Measurements from ENCODE around the gene SEC31B.

The SEC31B gene

DNA sequence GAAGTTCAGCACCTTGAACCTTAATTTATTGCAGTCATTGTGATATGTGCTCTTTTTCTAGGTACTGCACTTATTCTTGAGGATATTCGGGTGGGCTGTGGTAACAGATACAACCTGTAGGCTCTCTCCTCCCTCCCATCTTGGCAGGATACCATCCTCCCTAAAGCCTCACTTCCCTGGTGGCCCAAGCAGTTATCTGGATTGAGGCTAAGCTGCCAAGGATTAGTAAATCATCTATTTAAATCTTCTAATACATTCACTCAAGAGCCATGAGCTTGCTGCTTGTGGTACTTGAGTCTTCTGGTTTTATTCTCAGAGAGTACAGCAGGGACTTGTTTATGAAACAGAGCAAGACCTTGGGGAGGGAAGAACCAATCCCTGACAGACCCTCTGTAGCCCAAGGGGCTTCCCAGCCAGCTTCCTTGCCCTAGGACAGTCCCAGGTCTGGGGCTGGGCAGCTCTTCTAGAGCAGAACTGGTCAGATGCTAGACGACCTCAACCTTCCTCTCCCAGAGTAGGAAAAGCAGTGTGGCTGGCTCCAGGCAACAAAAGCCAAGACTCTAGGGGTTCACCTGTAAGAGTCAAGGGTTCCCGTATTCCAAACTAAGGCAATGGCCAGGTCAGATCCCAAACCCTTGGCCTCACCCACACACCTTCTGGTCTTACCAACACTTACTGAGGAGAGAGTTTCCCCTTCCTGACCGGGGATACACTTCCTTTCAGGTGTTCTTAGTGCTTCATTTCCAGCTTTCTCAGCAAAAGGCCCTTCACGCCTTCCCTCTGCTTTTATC lies 35.6 kb downstream of the SEC31B start:
- H3K36me3 ChIP-seq = no peaks in the 10 kb centered on the region; the same call in 1 of the 2 replicates
- H3K27ac ChIP-seq = no peak overlapping the region
- no peaks in the 10 kb centered on the region for H3K9me3 ChIP-seq (ENCODE audit: severe bottlenecking)
- H3K27me3 ChIP-seq (ENCODE audit: insufficient read depth, low read depth, severe bottlenecking) = peaks cover 44% of the 10 kb centered on the region
- H3K4me3 ChIP-seq (ENCODE audit: low read depth, low read length) = no peak overlapping the region
- TF ChIP-seq, protein P1, sequence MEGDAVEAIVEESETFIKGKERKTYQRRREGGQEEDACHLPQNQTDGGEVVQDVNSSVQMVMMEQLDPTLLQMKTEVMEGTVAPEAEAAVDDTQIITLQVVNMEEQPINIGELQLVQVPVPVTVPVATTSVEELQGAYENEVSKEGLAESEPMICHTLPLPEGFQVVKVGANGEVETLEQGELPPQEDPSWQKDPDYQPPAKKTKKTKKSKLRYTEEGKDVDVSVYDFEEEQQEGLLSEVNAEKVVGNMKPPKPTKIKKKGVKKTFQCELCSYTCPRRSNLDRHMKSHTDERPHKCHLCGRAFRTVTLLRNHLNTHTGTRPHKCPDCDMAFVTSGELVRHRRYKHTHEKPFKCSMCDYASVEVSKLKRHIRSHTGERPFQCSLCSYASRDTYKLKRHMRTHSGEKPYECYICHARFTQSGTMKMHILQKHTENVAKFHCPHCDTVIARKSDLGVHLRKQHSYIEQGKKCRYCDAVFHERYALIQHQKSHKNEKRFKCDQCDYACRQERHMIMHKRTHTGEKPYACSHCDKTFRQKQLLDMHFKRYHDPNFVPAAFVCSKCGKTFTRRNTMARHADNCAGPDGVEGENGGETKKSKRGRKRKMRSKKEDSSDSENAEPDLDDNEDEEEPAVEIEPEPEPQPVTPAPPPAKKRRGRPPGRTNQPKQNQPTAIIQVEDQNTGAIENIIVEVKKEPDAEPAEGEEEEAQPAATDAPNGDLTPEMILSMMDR (IDR thresholded peaks at IDR 0.05; ENCODE audit: low read depth, low read length) = no peak
- DNase-seq = peak; percentile 59

DNA sequence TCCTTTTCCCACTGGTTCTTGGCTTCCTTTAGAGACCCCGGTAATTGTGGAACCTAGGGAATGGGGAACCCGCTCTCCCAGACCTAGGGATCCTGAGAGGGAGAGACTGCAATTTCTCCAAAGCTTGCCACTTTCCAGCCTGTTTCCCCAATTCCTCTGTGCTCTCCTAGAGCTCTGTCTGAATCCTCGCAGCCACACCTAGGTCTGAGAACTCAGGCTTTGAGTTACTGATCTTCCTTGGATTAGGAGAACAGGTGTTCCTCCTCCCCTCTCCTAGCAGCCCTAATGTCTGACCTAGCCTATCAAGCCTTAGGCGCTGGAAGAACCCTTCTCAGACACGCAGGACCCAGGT lies 36.9 kb downstream of the SEC31B start:
- peak; percentile 15 for DNase-seq
- Histone ChIP-seq H3K27ac (no peak overlapping the region), H3K27me3 (ENCODE audit: insufficient read depth, low read depth, severe bottlenecking) (peaks cover 46% of the 10 kb centered on the region), H3K4me3 (ENCODE audit: low read depth, low read length) (no peak overlapping the region), H3K9me3 (ENCODE audit: severe bottlenecking) (no peaks in the 10 kb centered on the region), H3K36me3 (no peaks in the 10 kb centered on the region; the same call in 1 of the 2 replicates)
- TF ChIP-seq, protein P1 (IDR thresholded peaks at IDR 0.05; ENCODE audit: low read depth, low read length) = no peak

DNA sequence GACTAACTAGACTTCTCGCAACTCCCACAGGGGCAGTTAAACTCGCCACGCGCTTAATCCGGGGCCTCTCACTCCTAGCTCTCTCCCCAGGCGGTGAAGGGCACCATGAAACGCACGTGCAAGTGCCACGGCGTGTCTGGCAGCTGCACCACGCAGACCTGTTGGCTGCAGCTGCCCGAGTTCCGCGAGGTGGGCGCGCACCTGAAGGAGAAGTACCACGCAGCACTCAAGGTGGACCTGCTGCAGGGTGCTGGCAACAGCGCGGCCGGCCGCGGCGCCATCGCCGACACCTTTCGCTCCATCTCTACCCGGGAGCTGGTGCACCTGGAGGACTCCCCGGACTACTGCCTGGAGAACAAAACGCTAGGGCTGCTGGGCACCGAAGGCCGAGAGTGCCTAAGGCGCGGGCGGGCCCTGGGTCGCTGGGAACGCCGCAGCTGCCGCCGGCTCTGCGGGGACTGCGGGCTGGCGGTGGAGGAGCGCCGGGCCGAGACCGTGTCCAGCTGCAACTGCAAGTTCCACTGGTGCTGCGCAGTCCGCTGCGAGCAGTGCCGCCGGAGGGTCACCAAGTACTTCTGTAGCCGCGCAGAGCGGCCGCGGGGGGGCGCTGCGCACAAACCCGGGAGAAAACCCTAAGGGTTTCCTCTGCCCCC lies 37.4 kb downstream of the SEC31B start:
- no peaks in the 10 kb centered on the region for H3K9me3 ChIP-seq (ENCODE audit: severe bottlenecking)
- H3K27ac ChIP-seq = no peak overlapping the region
- peak overlapping the region; percentile 50 for H3K4me3 ChIP-seq (ENCODE audit: low read depth, low read length)
- peak; percentile 66 for DNase-seq
- TF ChIP-seq, protein P1 (IDR thresholded peaks at IDR 0.05; ENCODE audit: low read depth, low read length) = peak; percentile 88
- H3K36me3 ChIP-seq = no peaks in the 10 kb centered on the region; the same call in 1 of the 2 replicates
- peaks cover 46% of the 10 kb centered on the region for H3K27me3 ChIP-seq (ENCODE audit: insufficient read depth, low read depth, severe bottlenecking)

DNA sequence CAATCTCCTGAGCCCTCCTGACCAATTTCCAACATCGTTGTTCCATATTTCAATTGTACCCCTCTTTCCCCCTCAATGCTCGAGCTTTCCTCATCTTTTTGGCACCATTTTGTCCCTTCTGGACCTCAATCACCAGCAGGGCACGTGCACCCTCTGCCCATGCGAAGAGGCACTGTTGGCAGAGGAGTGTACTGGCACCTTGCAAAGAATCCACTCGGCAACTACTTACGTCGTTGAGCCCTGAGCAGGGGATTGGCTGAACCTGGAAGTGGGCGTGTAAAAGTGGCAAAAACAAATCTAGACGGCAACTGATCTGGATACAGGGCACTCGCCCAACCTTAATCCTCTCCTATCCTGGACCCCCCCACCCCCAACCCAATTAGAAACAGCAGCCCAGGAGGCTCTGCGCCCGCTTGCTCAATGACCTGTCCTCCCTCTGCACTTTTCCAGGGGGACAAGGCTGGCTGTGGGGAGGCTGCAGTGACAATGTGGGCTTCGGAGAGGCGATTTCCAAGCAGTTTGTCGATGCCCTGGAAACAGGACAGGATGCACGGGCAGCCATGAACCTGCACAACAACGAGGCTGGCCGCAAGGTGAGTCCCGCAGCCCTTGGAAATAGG lies 38.1 kb downstream of the SEC31B start:
- Histone ChIP-seq H3K9me3 (ENCODE audit: severe bottlenecking) (no peaks in the 10 kb centered on the region), H3K27me3 (ENCODE audit: insufficient read depth, low read depth, severe bottlenecking) (peaks cover 46% of the 10 kb centered on the region)
- DNase-seq = peak; percentile 78

DNA sequence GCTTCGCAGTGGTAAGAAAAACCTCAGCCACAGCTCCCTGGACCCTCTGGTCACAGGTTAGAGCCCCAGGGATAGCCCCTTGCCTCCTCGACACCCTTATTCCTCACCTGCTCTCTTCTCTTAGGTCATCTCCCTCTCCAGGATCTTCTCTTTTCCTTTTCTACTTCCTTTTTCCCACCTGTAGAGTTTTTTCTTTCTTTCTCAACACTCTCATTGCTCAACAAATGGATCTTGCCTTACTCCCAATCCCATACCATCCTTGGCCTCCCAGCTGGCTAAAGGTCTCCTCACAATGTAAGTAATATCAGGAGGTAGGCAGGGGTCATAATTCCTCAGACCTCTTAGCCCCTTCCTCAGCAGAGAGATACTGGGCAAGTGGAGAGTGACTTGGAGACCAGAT lies 39.7 kb downstream of the SEC31B start:
- no peak overlapping the region for H3K27ac ChIP-seq
- no peak overlapping the region for H3K4me3 ChIP-seq (ENCODE audit: low read depth, low read length)
- TF ChIP-seq, protein P1 (IDR thresholded peaks at IDR 0.05; ENCODE audit: low read depth, low read length) = no peak
- no peaks in the 10 kb centered on the region; the same call in 1 of the 2 replicates for H3K36me3 ChIP-seq
- H3K27me3 ChIP-seq (ENCODE audit: insufficient read depth, low read depth, severe bottlenecking) = peaks cover 46% of the 10 kb centered on the region
- no peaks in the 10 kb centered on the region for H3K9me3 ChIP-seq (ENCODE audit: severe bottlenecking)
- DNase-seq = no peak

More for the DNA sequence above, 38.1 kb downstream of the SEC31B start:
- TF ChIP-seq, protein P1 (IDR thresholded peaks at IDR 0.05; ENCODE audit: low read depth, low read length) = no peak
- Histone ChIP-seq H3K4me3 (ENCODE audit: low read depth, low read length) (peak overlapping the region; percentile 50), H3K27ac (no peak overlapping the region), H3K36me3 (no peaks in the 10 kb centered on the region; the same call in 1 of the 2 replicates)
